ENCODE results near the gene ITGB2. TPM values are rescaled to one million over a fixed set of nuclear protein-coding genes. Genes with fewer than 3 reads are reported as not detected.
A peak's percentile ranks its signal among the peaks of the same experiment; 100 is the strongest.

Gene ITGB2
- total RNA-seq, 1 donor from 2014 or later = 0.15 TPM

DNA sequence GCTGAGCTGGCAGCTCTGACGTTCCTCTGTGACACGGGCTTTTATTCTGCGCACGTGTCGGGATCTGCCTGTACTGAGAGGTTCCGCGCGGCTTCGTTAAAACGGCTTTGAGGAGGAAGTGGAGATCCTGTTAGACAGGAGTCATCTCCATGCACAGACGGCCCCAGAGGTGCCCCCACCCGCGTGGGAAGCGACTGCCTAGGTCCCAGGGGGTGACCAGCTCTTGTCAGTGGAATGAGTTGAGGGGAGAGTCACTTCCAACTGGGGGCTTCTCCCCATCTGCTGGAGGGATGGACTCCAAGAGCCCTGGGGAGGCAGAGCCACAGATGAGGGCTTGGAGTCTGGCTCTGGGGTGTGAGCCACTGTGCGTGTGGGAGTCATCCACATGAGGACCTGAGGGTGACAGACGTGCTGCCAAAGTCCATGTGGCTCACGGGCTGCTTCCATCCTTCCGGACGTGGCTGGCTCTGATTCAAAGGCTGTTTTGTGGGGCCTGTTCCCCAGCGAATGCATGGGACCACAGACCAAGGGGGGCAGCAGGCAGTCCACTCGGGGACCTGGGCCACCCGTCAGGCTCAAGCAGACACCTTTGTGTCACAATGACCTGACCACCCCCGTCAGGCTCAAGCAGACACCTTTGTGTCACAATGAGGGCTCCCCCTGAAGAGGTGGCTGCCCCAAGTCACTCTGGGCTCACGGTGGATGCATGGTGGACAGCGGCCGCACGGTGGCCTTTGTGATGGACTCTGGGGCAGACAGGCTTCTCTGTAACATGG, 74.0 kb downstream of the ITGB2 start:
- peaks cover 18% of the 10 kb centered on the region for H3K4me1 Mint-ChIP-seq (ENCODE audit: low read depth)
- H3K9me3 Mint-ChIP-seq (ENCODE audit: low read depth) = no peaks in the 10 kb centered on the region
- no peak overlapping the region for H3K4me3 Mint-ChIP-seq (ENCODE audit: unreplicated experiment)
- peaks cover 13% of the 10 kb centered on the region for H3K36me3 Mint-ChIP-seq (ENCODE audit: low read depth)
- H3K27ac Mint-ChIP-seq (ENCODE audit: unreplicated experiment) = no peak overlapping the region
- no peak for DNase-seq (ENCODE audit: low spot score)
- peaks cover 9% of the 10 kb centered on the region for H3K27me3 Mint-ChIP-seq (ENCODE audit: low read depth)
- TF ChIP-seq, protein P1, sequence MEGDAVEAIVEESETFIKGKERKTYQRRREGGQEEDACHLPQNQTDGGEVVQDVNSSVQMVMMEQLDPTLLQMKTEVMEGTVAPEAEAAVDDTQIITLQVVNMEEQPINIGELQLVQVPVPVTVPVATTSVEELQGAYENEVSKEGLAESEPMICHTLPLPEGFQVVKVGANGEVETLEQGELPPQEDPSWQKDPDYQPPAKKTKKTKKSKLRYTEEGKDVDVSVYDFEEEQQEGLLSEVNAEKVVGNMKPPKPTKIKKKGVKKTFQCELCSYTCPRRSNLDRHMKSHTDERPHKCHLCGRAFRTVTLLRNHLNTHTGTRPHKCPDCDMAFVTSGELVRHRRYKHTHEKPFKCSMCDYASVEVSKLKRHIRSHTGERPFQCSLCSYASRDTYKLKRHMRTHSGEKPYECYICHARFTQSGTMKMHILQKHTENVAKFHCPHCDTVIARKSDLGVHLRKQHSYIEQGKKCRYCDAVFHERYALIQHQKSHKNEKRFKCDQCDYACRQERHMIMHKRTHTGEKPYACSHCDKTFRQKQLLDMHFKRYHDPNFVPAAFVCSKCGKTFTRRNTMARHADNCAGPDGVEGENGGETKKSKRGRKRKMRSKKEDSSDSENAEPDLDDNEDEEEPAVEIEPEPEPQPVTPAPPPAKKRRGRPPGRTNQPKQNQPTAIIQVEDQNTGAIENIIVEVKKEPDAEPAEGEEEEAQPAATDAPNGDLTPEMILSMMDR (IDR thresholded peaks at IDR 0.05) = no peak

GRCh38 chr21:44846224-44846484, 74.5 kb downstream of the ITGB2 start:
- DNase-seq (ENCODE audit: low spot score) = no peak
- TF ChIP-seq, protein P1 (IDR thresholded peaks at IDR 0.05) = peak; percentile 49
- Mint-ChIP-seq H3K9me3 (ENCODE audit: low read depth) (no peaks in the 10 kb centered on the region), H3K4me1 (ENCODE audit: low read depth) (peaks cover 18% of the 10 kb centered on the region), H3K27me3 (ENCODE audit: low read depth) (peaks cover 9% of the 10 kb centered on the region), H3K27ac (ENCODE audit: unreplicated experiment) (no peak overlapping the region), H3K4me3 (ENCODE audit: unreplicated experiment) (no peak overlapping the region), H3K36me3 (ENCODE audit: low read depth) (peaks cover 13% of the 10 kb centered on the region)

GRCh38 chr21:44845418-44846223, 75.1 kb downstream of the ITGB2 start:
- Mint-ChIP-seq H3K9me3 (ENCODE audit: low read depth) (no peaks in the 10 kb centered on the region), H3K36me3 (ENCODE audit: low read depth) (peaks cover 9% of the 10 kb centered on the region), H3K27ac (ENCODE audit: unreplicated experiment) (no peak overlapping the region), H3K27me3 (ENCODE audit: low read depth) (peaks cover 9% of the 10 kb centered on the region), H3K4me1 (ENCODE audit: low read depth) (peaks cover 18% of the 10 kb centered on the region), H3K4me3 (ENCODE audit: unreplicated experiment) (no peak overlapping the region)
- TF ChIP-seq, protein P1 (IDR thresholded peaks at IDR 0.05) = peak; percentile 76
- no peak for DNase-seq (ENCODE audit: low spot score)

- H3K4me3 Mint-ChIP-seq (ENCODE audit: unreplicated experiment) = peak overlapping the region; percentile 25
- H3K36me3 Mint-ChIP-seq (ENCODE audit: low read depth) = peaks cover 5% of the 10 kb centered on the region
- peaks cover 18% of the 10 kb centered on the region for H3K4me1 Mint-ChIP-seq (ENCODE audit: low read depth)
- H3K27me3 Mint-ChIP-seq (ENCODE audit: low read depth) = peaks cover 9% of the 10 kb centered on the region
- no peak for DNase-seq (ENCODE audit: low spot score)
- no peak overlapping the region for H3K27ac Mint-ChIP-seq (ENCODE audit: unreplicated experiment)
- TF ChIP-seq, protein P1 (IDR thresholded peaks at IDR 0.05) = no peak
- no peaks in the 10 kb centered on the region for H3K9me3 Mint-ChIP-seq (ENCODE audit: low read depth)
These were observed 76.4 kb downstream of the ITGB2 start for GRCh38 chr21:44844256-44844655.

DNA sequence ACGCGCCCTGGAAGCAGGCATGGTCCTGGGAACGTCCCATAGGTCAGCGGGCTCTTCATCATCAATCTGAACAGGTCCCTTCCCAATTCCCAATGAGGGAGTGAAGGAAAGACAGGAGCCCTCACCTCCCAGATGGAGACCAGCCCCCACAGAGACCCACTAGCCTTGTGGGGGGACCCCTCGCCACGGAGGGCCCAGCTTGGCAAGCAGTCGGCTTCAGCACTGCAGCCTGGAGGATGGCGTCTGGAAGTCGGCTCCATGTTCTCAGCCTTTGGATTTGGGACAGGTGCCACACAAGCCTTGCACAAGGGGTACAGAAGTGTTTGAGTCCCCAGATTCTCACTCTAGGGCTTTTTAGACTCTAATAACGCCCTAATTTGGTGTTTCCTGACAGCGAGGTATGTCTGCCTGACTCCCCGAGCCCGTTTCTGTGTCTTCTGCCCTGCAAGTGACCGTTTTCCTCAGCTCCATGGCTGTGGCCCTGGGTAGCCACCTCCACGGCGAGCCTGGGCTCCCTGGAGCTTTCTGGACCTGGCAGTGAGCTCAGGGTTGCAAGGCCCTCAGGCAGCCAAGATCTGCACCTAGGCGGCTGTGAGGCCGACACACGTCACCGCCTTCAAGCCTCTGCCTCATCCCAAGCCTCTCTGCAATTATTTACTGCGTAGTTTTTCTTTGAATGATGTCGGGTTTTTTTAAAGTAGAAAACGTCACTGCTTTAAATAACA, 77.8 kb downstream of the ITGB2 start:
- no peak overlapping the region for H3K4me3 Mint-ChIP-seq (ENCODE audit: unreplicated experiment)
- no peaks in the 10 kb centered on the region for H3K9me3 Mint-ChIP-seq (ENCODE audit: low read depth)
- TF ChIP-seq, protein P1 (IDR thresholded peaks at IDR 0.05) = no peak
- H3K27me3 Mint-ChIP-seq (ENCODE audit: low read depth) = peaks cover 9% of the 10 kb centered on the region
- peaks cover 18% of the 10 kb centered on the region for H3K4me1 Mint-ChIP-seq (ENCODE audit: low read depth)
- H3K27ac Mint-ChIP-seq (ENCODE audit: unreplicated experiment) = no peak overlapping the region
- no peaks in the 10 kb centered on the region for H3K36me3 Mint-ChIP-seq (ENCODE audit: low read depth)
- DNase-seq (ENCODE audit: low spot score) = no peak

Data from chondrocyte (in vitro differentiated cells).